H9 (cell line): Measurements from ENCODE around the gene SCAF1. TPM values are rescaled to one million over a fixed set of nuclear protein-coding genes. Genes with fewer than 3 reads are reported as not detected.

Source experiments
- DNase-seq: peaks from one replicate; pipeline ENCODE4 v3.0.0-alpha.2; 2017
- H2AFZ ChIP-seq: one replicate; pipeline ENCODE4 v1.6.1; 2013; ENCODE audit warnings: mild to moderate bottlenecking, low read length, control low read depth, moderate library complexity
- H2AK5ac ChIP-seq: 2 replicates; pipeline ENCODE4 v1.6.1; 2013; ENCODE audit warnings: low read length, control low read depth, mixed read lengths; ENCODE audit not compliant: insufficient read length
- H2BK120ac ChIP-seq: one replicate; pipeline ENCODE4 v1.6.1; 2013; ENCODE audit warnings: low read depth, mild to moderate bottlenecking, low read length, control low read depth, inconsistent platforms; ENCODE audit not compliant: poor library complexity, severe bottlenecking
- H2BK12ac ChIP-seq: 2 replicates; pipeline ENCODE4 v1.6.1; 2013; ENCODE audit warnings: low read length, control low read depth, mixed read lengths, low read depth; ENCODE audit not compliant: insufficient read length
- H2BK15ac ChIP-seq: 2 replicates; pipeline ENCODE4 v1.6.1; 2013; ENCODE audit warnings: low read depth, low read length, control low read depth
- H2BK20ac ChIP-seq: one replicate; pipeline ENCODE4 v1.6.1; 2013; ENCODE audit warnings: low read depth, mild to moderate bottlenecking, low read length, control low read depth, inconsistent platforms; ENCODE audit not compliant: poor library complexity, severe bottlenecking
- H2BK5ac ChIP-seq: 2 replicates; pipeline ENCODE4 v1.6.1; 2013; ENCODE audit warnings: low read length, control low read depth, mixed read lengths; ENCODE audit not compliant: insufficient read length
- H3K14ac ChIP-seq: 2 replicates; pipeline ENCODE4 v1.6.1; 2013; ENCODE audit warnings: low read length, control low read depth; ENCODE audit not compliant: insufficient read depth
- H3K18ac ChIP-seq: 2 replicates; pipeline ENCODE4 v1.6.1; 2013; ENCODE audit warnings: low read depth, mild to moderate bottlenecking, mixed read lengths, low read length, control low read depth; ENCODE audit not compliant: insufficient read length
- H3K23ac ChIP-seq: 2 replicates; pipeline ENCODE4 v1.6.1; 2013; ENCODE audit warnings: low read length, control low read depth, mixed read lengths, low read depth; ENCODE audit not compliant: insufficient read length
- H3K23me2 ChIP-seq: 2 replicates; pipeline ENCODE4 v1.6.1; 2013; ENCODE audit warnings: low read depth, mild to moderate bottlenecking, mixed read lengths, low read length, control low read depth; ENCODE audit not compliant: insufficient read length, poor library complexity, severe bottlenecking
- H3K27ac ChIP-seq: 2 replicates; pipeline ENCODE4 v1.5.1; 2013; ENCODE audit warnings: low read length, control low read depth, mixed read lengths, low read depth; ENCODE audit not compliant: insufficient read length
- H3K27me3 ChIP-seq: 2 replicates; pipeline ENCODE4 v1.6.1; 2013; ENCODE audit warnings: low read length, control low read depth, inconsistent platforms; ENCODE audit not compliant: insufficient read depth
- H3K4ac ChIP-seq: 2 replicates; pipeline ENCODE4 v1.6.1; 2013; ENCODE audit warnings: low read depth, mild to moderate bottlenecking, control low read depth, inconsistent platforms, low read length, moderate library complexity
- H3K4me1 ChIP-seq: 2 replicates; pipeline ENCODE4 v1.6.1; 2013; ENCODE audit warnings: low read length, control low read depth, inconsistent platforms; ENCODE audit not compliant: insufficient read depth
- H3K4me2 ChIP-seq: 2 replicates; pipeline ENCODE4 v1.6.1; 2013; ENCODE audit warnings: low read length, control low read depth, mixed read lengths; ENCODE audit not compliant: insufficient read length, insufficient read depth
- H3K56ac ChIP-seq: 2 replicates; pipeline ENCODE4 v1.6.1; 2013; ENCODE audit warnings: low read depth, mild to moderate bottlenecking, mixed read lengths, low read length, control low read depth; ENCODE audit not compliant: insufficient read length
- H3K79me1 ChIP-seq: 2 replicates; pipeline ENCODE4 v1.6.1; 2013; ENCODE audit warnings: low read depth, mild to moderate bottlenecking, moderate library complexity, low read length, control low read depth, inconsistent platforms; ENCODE audit not compliant: insufficient read depth, poor library complexity, severe bottlenecking
- H3K79me2 ChIP-seq: 2 replicates; pipeline ENCODE4 v1.6.1; 2013; ENCODE audit warnings: low read length, control low read depth, inconsistent platforms; ENCODE audit not compliant: insufficient read depth
- H3K9ac ChIP-seq: 2 replicates; pipeline ENCODE4 v1.6.1; 2013; ENCODE audit warnings: low read length, control low read depth, mixed read lengths; ENCODE audit not compliant: insufficient read length; ENCODE audit errors: extremely low read depth
- H3K9me3 ChIP-seq: one replicate; pipeline ENCODE4 v1.6.1; 2013; ENCODE audit warnings: low read depth, low read length, inconsistent platforms; ENCODE audit not compliant: control insufficient read depth
- H3T11ph ChIP-seq: one replicate; pipeline ENCODE4 v1.6.1; 2013; ENCODE audit warnings: mild to moderate bottlenecking, low read length, control low read depth, inconsistent platforms
- H4K20me1 ChIP-seq: one replicate; pipeline ENCODE4 v1.6.1; 2013; ENCODE audit not compliant: control insufficient read depth, insufficient read length, insufficient read depth
- H4K5ac ChIP-seq: 2 replicates; pipeline ENCODE4 v1.6.1; 2013; ENCODE audit warnings: low read depth, mild to moderate bottlenecking, mixed read lengths, low read length, control low read depth; ENCODE audit not compliant: insufficient read length
- H4K8ac ChIP-seq: replicated peaks from 2 replicates; pipeline ENCODE4 v1.6.1; 2013; ENCODE audit warnings: low read length, control low read depth, mixed read lengths, low read depth; ENCODE audit not compliant: insufficient read length
- H4K91ac ChIP-seq: 2 replicates; pipeline ENCODE4 v1.6.1; 2013; ENCODE audit warnings: low read depth, mild to moderate bottlenecking, moderate library complexity, mixed read lengths, low read length, control low read depth; ENCODE audit not compliant: insufficient read length
- H3K27ac Mint-ChIP-seq, 3 experiments: 2 replicates in 2 of 3; 3 replicates in 1 of 3; pipeline ENCODE4 v1.8.0; 2020 to 2021; ENCODE audit warnings: mixed read lengths in 3 of 3, mild to moderate bottlenecking in 1 of 3, moderate library complexity in 1 of 3
- H3K27me3 Mint-ChIP-seq: 2 replicates; pipeline ENCODE4 v1.8.0; 2021; ENCODE audit warnings: low read depth, mild to moderate bottlenecking, moderate library complexity, mixed read lengths
- H3K36me3 Mint-ChIP-seq, 3 experiments: 2 replicates in 2 of 3; 3 replicates in 1 of 3; pipeline ENCODE4 v1.8.0; 2020 to 2021; ENCODE audit warnings: low read depth in 3 of 3, mixed read lengths in 3 of 3; ENCODE audit not compliant: insufficient read depth in 1 of 3
- H3K4me1 Mint-ChIP-seq, 2 experiments: 2 replicates each; pipeline ENCODE4 v1.8.0; 2020; ENCODE audit warnings: mixed read lengths in 2 of 2
- H3K4me3 Mint-ChIP-seq, 2 experiments: 2 replicates in 1 of 2; 3 replicates in 1 of 2; pipeline ENCODE4 v1.8.0; 2020 to 2021; ENCODE audit warnings: mild to moderate bottlenecking in 2 of 2, mixed read lengths in 2 of 2, moderate library complexity in 1 of 2
- H3K9me3 Mint-ChIP-seq, 2 experiments: 2 replicates in 1 of 2; 3 replicates in 1 of 2; pipeline ENCODE4 v1.8.0; 2020; ENCODE audit warnings: mild to moderate bottlenecking in 2 of 2, mixed read lengths in 2 of 2, moderate library complexity in 1 of 2
- WGBS: extraction: QIAGEN DNeasy Blood & Tissue Kit; methylation state at CpG from one replicate; pipeline ENCODE4 v1.1.7; 2013; ENCODE audit warnings: missing lambda C conversion rate, low lambda C conversion rate, mixed read lengths; ENCODE audit not compliant: insufficient read length; ENCODE audit errors: extremely low coverage; 5-methylcytosine and 5-hydroxymethylcytosine counted together
- total RNA-seq: library from RNA; stranded (reverse); gene quantifications from 2 replicates; pipeline ENCODE4 v1.2.1, GENCODE V29; 2021
- TF ChIP-seq, protein P1 (sequence below): fragments of 200-600 bp; sonication (generic); conservative IDR thresholded peaks from 3 replicates; pipeline ENCODE4 v1.8.0; 2021; ENCODE audit warnings: antibody characterized with exemption, mild to moderate bottlenecking

Gene SCAF1
- total RNA-seq, 1 experiment from 2014 or later = 85.3 TPM

DNA sequence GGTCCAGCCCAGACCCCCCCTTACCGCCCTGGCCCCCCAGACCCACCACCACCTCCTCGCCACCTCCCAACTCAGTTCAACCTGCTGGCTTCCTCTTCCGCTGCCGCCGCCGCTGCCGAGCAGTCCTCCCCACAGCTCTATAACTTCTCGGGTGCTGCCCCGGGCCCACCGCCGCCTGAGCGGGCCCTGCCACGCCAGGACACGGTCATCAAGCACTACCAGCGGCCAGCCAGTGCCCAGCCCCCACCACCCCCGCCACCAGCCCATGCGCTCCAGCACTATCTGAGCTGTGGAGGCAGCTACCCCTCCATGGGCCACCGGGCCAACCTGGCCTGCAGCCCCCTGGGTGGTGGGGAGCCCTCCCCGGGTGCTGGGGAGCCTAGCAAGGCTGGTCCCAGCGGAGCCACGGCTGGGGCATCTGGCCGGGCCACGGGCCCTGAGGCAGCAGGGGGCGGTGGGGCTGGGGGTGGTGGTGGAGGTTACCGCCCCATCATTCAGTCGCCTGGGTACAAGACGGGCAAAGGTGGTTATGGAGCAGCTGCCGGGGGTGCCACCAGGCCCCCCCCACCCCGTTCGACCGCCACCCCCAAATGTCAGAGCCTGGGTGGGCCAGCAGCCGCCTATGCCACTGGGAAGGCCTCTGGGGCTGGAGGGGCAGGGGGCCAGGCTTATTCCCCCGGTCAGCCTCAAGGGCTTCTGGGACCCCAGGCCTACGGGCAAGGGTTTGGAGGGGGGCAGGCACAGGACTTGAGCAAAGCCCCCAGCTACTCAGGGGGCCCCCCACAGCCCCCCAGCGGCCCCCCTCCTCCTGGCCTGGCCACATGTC, 46.8 kb upstream of the SCAF1 start:
- Histone ChIP-seq H3K23me2 (peaks cover 12% of the 10 kb centered on the region), H3T11ph (no peak overlapping the region), H4K8ac (no peak overlapping the region), H4K91ac (no peak overlapping the region), H3K4me2 (no peak overlapping the region), H3K18ac (no peak overlapping the region), H2BK12ac (no peak overlapping the region), H3K9me3 (no peaks in the 10 kb centered on the region), H2AK5ac (no peak overlapping the region), H2AFZ (no peak overlapping the region), H3K23ac (no peak overlapping the region), H4K5ac (no peak overlapping the region), H2BK15ac (no peak overlapping the region), H2BK5ac (no peak overlapping the region), H2BK20ac (no peak overlapping the region), H3K4ac (no peak overlapping the region), H3K14ac (no peak overlapping the region), H3K4me1 (no peaks in the 10 kb centered on the region), H3K79me2 (peaks cover 5% of the 10 kb centered on the region; the same call in 1 of the 2 replicates), H3K9ac (no peak overlapping the region), H3K56ac (no peak overlapping the region), H3K79me1 (peaks cover 11% of the 10 kb centered on the region), H3K27me3 (no peaks in the 10 kb centered on the region), H3K27ac (no peak overlapping the region), H2BK120ac (no peak overlapping the region), H4K20me1 (no peaks in the 10 kb centered on the region)
- H3K9me3 Mint-ChIP-seq = no peaks in the 10 kb centered on the region; a peak in 2 of 5 replicates
- no peak overlapping the region for H3K4me3 Mint-ChIP-seq
- no peak overlapping the region for H3K27ac Mint-ChIP-seq
- H3K4me1 Mint-ChIP-seq = peaks cover 8 to 18% of the 10 kb centered on the region in 2 experiments
- no peaks in the 10 kb centered on the region for H3K27me3 Mint-ChIP-seq
- peaks cover 26 to 48% (median 42%) of the 10 kb centered on the region in 3 experiments for H3K36me3 Mint-ChIP-seq
- TF ChIP-seq, protein P1, sequence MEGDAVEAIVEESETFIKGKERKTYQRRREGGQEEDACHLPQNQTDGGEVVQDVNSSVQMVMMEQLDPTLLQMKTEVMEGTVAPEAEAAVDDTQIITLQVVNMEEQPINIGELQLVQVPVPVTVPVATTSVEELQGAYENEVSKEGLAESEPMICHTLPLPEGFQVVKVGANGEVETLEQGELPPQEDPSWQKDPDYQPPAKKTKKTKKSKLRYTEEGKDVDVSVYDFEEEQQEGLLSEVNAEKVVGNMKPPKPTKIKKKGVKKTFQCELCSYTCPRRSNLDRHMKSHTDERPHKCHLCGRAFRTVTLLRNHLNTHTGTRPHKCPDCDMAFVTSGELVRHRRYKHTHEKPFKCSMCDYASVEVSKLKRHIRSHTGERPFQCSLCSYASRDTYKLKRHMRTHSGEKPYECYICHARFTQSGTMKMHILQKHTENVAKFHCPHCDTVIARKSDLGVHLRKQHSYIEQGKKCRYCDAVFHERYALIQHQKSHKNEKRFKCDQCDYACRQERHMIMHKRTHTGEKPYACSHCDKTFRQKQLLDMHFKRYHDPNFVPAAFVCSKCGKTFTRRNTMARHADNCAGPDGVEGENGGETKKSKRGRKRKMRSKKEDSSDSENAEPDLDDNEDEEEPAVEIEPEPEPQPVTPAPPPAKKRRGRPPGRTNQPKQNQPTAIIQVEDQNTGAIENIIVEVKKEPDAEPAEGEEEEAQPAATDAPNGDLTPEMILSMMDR = no peak
- no CpG with 5 or more reads among the region's 35 CpGs for WGBS
- no peak for DNase-seq
